ENCODE data around the gene ADH4.

- TF ChIP-seq CTCF (conservative IDR thresholded peaks at IDR 0.05; ENCODE audit: low read depth, low read length) (no peak), RCOR1 (IDR thresholded peaks at IDR 0.05; ENCODE audit: insufficient replicate concordance, low read length) (no peak), FOS (IDR thresholded peaks at IDR 0.05; ENCODE audit: low read depth, low read length) (no peak), BHLHE40 (IDR thresholded peaks at IDR 0.05; ENCODE audit: low read depth, low read length) (no peak), MXI1 (IDR thresholded peaks at IDR 0.05; ENCODE audit: borderline replicate concordance, low read depth, low read length) (no peak), RFX5 (IDR thresholded peaks at IDR 0.05; ENCODE audit: low read depth, low read length) (no peak), POLR2A (IDR thresholded peaks at IDR 0.05; ENCODE audit: low read depth, low read length) (no peak), MAZ (IDR thresholded peaks at IDR 0.05; ENCODE audit: borderline replicate concordance, low read depth, low read length) (no peak), CEBPB (IDR thresholded peaks at IDR 0.05; ENCODE audit: low read depth, low read length) (no peak), USF2 (IDR thresholded peaks at IDR 0.05; ENCODE audit: low read depth, low read length) (no peak), RAD21 (IDR thresholded peaks at IDR 0.05; ENCODE audit: low read length) (no peak), NFE2L2 (IDR thresholded peaks at IDR 0.05; ENCODE audit: low read depth, low read length) (no peak), CHD1 (IDR thresholded peaks at IDR 0.05; ENCODE audit: low read depth, low read length) (no peak)
Measured at GRCh38 chr4:99148550-99148949, 4.5 kb upstream of the ADH4 start.

All from IMR-90 (cell line).